Upper lobe of left lung (tissue), 6 donors: Measurements from ENCODE around the gene SRGAP3. TPM values are rescaled to one million over a fixed set of nuclear protein-coding genes. Genes with fewer than 3 reads are reported as not detected.

Experiments
- ATAC-seq, 2 donors: fragments of 200-7000 bp; cut with Tn5 transposase; one replicate each; pipeline ENCODE4 v1.9.1; 2022; ENCODE audit warnings: mild to moderate bottlenecking in 2 of 2, moderate library complexity in 2 of 2; ENCODE audit not compliant: low FRiP score in 2 of 2
- DNase-seq, 2 donors: peaks; one replicate each; pipeline ENCODE4 v3.0.0-alpha.2; 2019 to 2020
- H3K27ac ChIP-seq, 4 donors: fragments of 200-600 bp; sonication (generic); one replicate each; pipeline ENCODE4 v1.5.1; 2016 to 2019
- H3K27me3 ChIP-seq, 4 donors: fragments of 200-600 bp; sonication (generic); one replicate each; pipeline ENCODE4 v1.5.1; 2017 to 2019
- H3K36me3 ChIP-seq, 4 donors: fragments of 200-600 bp; sonication (generic); one replicate each; pipeline ENCODE4 v1.5.1; 2016 to 2019
- H3K4me1 ChIP-seq, 4 donors: fragments of 200-600 bp; sonication (generic); one replicate each; pipeline ENCODE4 v1.5.1; 2018 to 2019
- H3K4me3 ChIP-seq, 4 donors: fragments of 200-600 bp; sonication (generic); one replicate each; pipeline ENCODE4 v1.5.1; 2017 to 2019; ENCODE audit warnings: mild to moderate bottlenecking in 2 of 4, moderate library complexity in 1 of 4
- H3K9me3 ChIP-seq, 4 donors: fragments of 200-600 bp; sonication (generic); one replicate each; pipeline ENCODE4 v1.5.1; 2018 to 2019
- EP300 ChIP-seq, 4 donors: sonication (generic); formaldehyde crosslinking; IDR thresholded peaks; one replicate each; pipeline ENCODE4 v1.5.1; 2017; ENCODE audit warnings: antibody characterized with exemption in 4 of 4, control low read depth in 2 of 4
- POLR2A ChIP-seq, 4 donors: fragments of 450-650 bp; IDR thresholded peaks; one replicate each; pipeline ENCODE4 v1.5.1; 2016 to 2017; ENCODE audit warnings: antibody characterized with exemption in 4 of 4, mild to moderate bottlenecking in 2 of 4
- POLR2AphosphoS5 ChIP-seq, 2 donors: sonication (generic); formaldehyde crosslinking; IDR thresholded peaks; one replicate each; pipeline ENCODE4 v1.5.1; 2017; ENCODE audit warnings: antibody characterized with exemption in 2 of 2
- WGBS, 2 donors: methylation state at CpG; one replicate each; pipeline ENCODE4 v1.1.5; 2017 to 2018; 5-methylcytosine and 5-hydroxymethylcytosine counted together
- total RNA-seq, 6 donors: library from RNA; depleted of rRNA in 4 of 6; stranded (reverse); fragments of >200 nt in 4 of 6; gene quantifications; one replicate each; pipeline versions ENCODE4 v1.1.0 to v1.2.1, GENCODE V29; 2016 to 2021
- TF ChIP-seq, protein P1 (sequence below), 6 experiments: fragments of 450-650 bp in 4 of 6; fragments of 200-600 bp in 2 of 6; sonication (generic) in 2 of 6; IDR thresholded peaks; one replicate each; pipeline ENCODE4 v1.5.1; 2016 to 2019; ENCODE audit warnings: antibody characterized with exemption in 6 of 6
- donor health status: DM: no; HTN: no; CAD: no; lungs with moderate emphysema.
- donor health status: DM: no; HTN: yes; CAD: no; lungs with severe emphysema.

SRGAP3 gene
- total RNA-seq, 6 donors from 2014 or later: 4.6 to 29.6 (median 11.4) TPM

DNA sequence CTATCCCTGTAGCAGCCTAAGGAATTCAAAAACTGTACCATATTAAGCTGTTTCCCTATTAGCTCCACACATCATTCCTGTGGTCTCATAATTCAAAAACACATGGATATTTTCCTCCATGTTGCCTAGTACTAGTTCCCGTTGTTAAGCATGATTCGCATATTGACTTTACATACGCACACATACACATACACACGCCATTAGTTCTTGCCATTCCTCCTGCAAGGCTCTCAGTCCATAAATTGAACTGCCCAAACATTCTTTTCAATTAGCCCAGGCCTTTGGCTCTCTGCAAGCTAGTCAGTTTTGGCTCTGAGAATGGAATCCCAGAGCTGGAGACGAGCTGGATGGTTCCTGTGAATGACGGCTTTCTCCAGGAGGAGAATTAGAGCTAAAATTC, 229.0 kb downstream of the SRGAP3 start:
- WGBS, 2 donors: 89 to 90% methylated on average over 6 of the region's 6 CpGs
- H3K27me3 ChIP-seq: no peaks in the 10 kb centered on the region

DNA sequence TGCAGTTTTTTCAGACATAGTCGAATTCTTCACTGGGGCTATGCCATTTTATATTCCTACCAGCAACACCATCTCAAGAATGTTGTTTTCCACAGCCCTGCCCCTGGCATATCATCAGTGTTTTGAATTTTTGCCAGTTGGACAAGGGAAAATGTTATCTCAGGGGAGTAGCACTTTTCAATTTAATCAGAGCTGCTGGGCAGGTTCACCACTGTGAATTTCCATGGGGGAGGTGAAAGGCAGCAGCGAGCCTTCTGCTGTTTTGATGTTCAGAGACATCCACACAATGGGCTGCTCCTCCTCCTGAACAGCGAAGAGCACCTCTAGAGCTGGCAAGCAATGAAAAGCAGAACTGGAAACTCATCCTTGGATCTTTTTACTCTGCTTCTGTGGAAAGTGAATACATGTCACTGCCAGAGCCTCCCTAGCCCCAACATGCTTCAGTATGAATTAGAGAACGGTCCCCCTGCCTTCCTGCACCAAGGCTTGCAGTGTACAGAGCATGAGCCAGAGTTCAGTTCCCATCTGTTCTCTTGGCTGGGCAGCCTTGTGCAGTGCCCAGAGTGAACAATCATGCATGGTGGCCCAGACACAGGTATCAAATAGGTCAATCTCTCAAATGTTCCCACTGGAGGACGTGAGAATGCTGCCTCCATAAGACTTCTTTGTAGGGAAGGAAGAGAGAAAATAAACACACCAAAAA, 230.0 kb downstream of the SRGAP3 start:
- ATAC-seq: no peak
- Histone ChIP-seq H3K36me3 (no peaks in the 10 kb centered on the region), H3K9me3 (no peaks in the 10 kb centered on the region), H3K27me3 (no peaks in the 10 kb centered on the region), H3K4me1 (no peaks in the 10 kb centered on the region), H3K4me3 (no peak overlapping the region), H3K27ac (no peak overlapping the region)
- whole genome bisulfite sequencing, 2 donors: 65 to 70% methylated on average over 4 to 5 of the region's 5 CpGs
- DNase-seq: no peak
- TF ChIP-seq POLR2A (IDR thresholded peaks at IDR 0.05) (no peak), POLR2AphosphoS5 (IDR thresholded peaks at IDR 0.05) (no peak), EP300 (IDR thresholded peaks at IDR 0.05) (no peak)
- TF ChIP-seq, protein P1, sequence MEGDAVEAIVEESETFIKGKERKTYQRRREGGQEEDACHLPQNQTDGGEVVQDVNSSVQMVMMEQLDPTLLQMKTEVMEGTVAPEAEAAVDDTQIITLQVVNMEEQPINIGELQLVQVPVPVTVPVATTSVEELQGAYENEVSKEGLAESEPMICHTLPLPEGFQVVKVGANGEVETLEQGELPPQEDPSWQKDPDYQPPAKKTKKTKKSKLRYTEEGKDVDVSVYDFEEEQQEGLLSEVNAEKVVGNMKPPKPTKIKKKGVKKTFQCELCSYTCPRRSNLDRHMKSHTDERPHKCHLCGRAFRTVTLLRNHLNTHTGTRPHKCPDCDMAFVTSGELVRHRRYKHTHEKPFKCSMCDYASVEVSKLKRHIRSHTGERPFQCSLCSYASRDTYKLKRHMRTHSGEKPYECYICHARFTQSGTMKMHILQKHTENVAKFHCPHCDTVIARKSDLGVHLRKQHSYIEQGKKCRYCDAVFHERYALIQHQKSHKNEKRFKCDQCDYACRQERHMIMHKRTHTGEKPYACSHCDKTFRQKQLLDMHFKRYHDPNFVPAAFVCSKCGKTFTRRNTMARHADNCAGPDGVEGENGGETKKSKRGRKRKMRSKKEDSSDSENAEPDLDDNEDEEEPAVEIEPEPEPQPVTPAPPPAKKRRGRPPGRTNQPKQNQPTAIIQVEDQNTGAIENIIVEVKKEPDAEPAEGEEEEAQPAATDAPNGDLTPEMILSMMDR (IDR thresholded peaks at IDR 0.05): no peak

More for the DNA sequence above, 229.0 kb downstream of the SRGAP3 start:
- DNase-seq (no peak), ATAC-seq (no peak)
- Histone ChIP-seq H3K4me1 (no peaks in the 10 kb centered on the region), H3K27ac (no peak overlapping the region), H3K9me3 (no peaks in the 10 kb centered on the region), H3K4me3 (no peak overlapping the region), H3K36me3 (no peaks in the 10 kb centered on the region)
- TF ChIP-seq, protein P1 (IDR thresholded peaks at IDR 0.05): no peak
- no peak for TF ChIP-seq EP300 (IDR thresholded peaks at IDR 0.05)
- no peak for TF ChIP-seq POLR2A (IDR thresholded peaks at IDR 0.05)
- TF ChIP-seq POLR2AphosphoS5 (IDR thresholded peaks at IDR 0.05): no peak

DNA sequence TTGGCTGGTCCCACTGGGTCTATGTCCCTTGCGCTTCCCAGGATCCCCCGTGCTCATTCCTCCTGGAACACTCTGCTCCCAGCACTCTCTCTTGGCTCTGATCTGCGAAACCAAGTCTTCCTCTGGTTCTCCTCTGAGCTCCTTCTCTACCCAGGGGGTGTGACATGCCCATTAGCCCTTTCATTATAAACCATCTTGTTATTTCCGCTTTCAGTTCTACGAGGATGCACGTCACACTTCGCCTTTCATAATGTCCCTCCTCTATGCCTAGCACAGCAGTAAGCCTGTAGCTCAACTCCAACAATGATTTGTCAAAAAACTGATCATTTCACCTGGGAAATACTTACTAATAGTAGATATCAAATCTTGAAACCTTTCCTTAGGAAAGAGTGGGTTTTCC, 234.2 kb downstream of the SRGAP3 start:
- Histone ChIP-seq H3K4me1 (no peaks in the 10 kb centered on the region), H3K4me3 (no peak overlapping the region), H3K36me3 (peaks cover 0 to 4% (median 0%) of the 10 kb centered on the region in 4 donors), H3K27me3 (no peaks in the 10 kb centered on the region), H3K27ac (no peak overlapping the region), H3K9me3 (no peaks in the 10 kb centered on the region)
- ATAC-seq (no peak), DNase-seq (no peak)
- 90 to 93% methylated on average over 7 of the region's 7 CpGs for WGBS, 2 donors
- TF ChIP-seq EP300 (IDR thresholded peaks at IDR 0.05) (no peak), POLR2AphosphoS5 (IDR thresholded peaks at IDR 0.05) (no peak), POLR2A (IDR thresholded peaks at IDR 0.05) (no peak)
- TF ChIP-seq, protein P1 (IDR thresholded peaks at IDR 0.05): no peak

DNA sequence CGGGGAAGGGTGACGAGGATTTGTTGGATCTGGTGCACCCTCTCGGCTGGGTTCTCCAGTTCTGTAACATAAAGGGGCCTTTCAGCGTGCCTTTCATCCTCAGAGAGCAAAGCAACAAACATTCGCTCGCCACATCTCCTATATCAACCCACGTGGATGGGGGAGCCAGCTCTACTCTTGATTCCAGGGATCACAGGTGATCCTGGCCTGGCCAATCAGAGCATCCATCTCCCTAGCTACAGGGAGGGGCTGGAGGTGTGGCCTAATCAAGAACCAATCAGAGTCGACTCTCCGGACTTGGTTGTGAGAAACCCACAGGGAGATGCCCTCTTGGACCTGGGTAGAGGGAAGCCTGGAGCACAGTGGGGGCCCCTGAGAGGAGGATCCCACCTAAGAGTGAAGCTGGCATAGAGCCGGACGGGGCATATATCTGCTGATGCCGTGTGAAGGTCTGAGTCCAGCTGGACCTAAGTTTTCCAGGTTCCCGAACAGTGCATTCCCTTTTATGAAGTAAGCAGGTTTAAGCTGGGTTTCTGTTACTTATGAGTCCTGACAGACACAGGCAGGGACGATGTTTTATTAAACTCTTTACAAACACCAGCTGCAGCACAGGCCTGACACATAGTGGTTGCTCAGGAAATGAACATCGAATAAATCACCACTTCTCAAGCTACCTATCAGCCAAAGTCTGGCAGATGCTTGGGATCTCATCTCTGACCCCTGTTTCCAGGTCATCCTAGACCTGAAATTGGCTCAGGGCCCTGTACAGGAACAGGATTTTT, 235.5 kb downstream of the SRGAP3 start:
- Histone ChIP-seq H3K27me3 (no peaks in the 10 kb centered on the region), H3K9me3 (no peaks in the 10 kb centered on the region), H3K4me1 (no peaks in the 10 kb centered on the region), H3K27ac (no peak overlapping the region), H3K36me3 (peaks cover 0 to 4% (median 0%) of the 10 kb centered on the region in 4 donors), H3K4me3 (no peak overlapping the region)
- ATAC-seq (no peak), DNase-seq (no peak)
- WGBS, 2 donors: 89% methylated on average over 15 of the region's 15 CpGs
- TF ChIP-seq POLR2A (IDR thresholded peaks at IDR 0.05): no peak
- TF ChIP-seq, protein P1 (IDR thresholded peaks at IDR 0.05): no peak
- TF ChIP-seq EP300 (IDR thresholded peaks at IDR 0.05): no peak
- TF ChIP-seq POLR2AphosphoS5 (IDR thresholded peaks at IDR 0.05): no peak
